COLO829 (cell line): ENCODE results near the gene ZNF514.
"Not testable (repeated sequence)": the region's sequence is repeated elsewhere in the genome, so short reads cannot be mapped to it uniquely, and the experiment has no call there.

ENCODE experiments used
- DNase-seq: peaks from one replicate; pipeline ENCODE4 v3.0.0; 2012; ENCODE audit warnings: low spot score

Gene ZNF514

DNA sequence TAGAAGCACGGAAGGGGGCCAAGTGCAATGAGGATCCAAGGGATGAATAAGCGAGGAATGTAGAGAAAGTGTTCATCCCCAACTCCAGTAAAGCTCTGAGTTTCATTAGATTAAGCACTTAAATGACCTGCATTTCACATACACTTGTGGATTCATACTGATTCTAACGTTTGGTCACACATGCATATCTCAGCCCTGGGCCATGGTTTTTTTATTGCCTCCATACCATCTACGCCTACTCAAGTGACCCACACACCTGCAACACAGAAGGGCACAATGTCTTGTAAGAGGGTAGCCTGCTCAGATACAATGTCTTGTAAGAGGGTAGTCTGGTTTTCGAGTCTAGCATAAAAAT lies 37.5 kb downstream of the ZNF514 start:
- DNase-seq: no peak

GRCh38 chr2:95121407-95122196 lies 38.0 kb downstream of the ZNF514 start, which contains the start of gene MRPS5:
Gene MRPS5, minus strand, starts transcription at chr2:95121808. Its CDS starts 17 bp downstream, at chr2:95121791.
- DNase-seq: peak; percentile 70

DNA sequence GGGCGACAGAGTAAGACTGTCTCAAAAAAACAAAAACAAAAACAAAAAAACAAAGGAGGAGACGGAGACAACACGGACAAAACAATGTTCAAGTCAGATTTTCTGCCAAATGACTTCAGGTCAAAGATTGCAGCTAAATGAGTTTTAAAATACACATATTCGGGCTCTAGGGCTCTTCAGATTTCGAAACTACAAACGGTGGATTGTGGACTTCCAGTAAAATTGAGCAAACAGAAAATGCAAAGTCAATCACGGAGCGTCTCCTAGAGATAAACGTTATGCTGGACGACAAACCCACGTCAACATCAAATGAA lies 38.6 kb downstream of the ZNF514 start:
- no peak for DNase-seq

GRCh38 chr2:95115418-95115817 lies 44.2 kb downstream of the ZNF514 start:
- peak; percentile 68 for DNase-seq

GRCh38 chr2:95113464-95113863 lies 46.2 kb downstream of the ZNF514 start:
- DNase-seq: no peak

GRCh38 chr2:95110395-95110794 lies 49.3 kb downstream of the ZNF514 start:
- no peak for DNase-seq

DNA sequence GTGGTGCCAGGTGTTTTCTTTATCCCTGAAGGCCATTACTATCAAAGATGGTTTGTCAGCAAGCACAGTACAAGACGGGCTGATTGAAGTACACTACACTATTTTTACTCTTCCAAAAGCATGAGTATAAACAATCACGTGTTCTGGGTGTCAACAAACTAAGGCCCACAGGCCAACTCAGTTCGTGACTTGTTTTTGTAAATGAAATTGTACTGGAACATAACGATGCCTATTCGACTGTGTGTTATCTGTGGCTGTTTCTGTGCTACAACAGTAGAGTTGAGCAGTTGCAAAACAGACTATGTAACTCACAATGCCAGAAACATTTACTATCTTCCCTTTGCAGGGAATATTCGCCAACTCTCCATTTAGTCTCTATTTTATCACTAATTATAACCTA lies 50.4 kb downstream of the ZNF514 start:
- no peak for DNase-seq

DNA sequence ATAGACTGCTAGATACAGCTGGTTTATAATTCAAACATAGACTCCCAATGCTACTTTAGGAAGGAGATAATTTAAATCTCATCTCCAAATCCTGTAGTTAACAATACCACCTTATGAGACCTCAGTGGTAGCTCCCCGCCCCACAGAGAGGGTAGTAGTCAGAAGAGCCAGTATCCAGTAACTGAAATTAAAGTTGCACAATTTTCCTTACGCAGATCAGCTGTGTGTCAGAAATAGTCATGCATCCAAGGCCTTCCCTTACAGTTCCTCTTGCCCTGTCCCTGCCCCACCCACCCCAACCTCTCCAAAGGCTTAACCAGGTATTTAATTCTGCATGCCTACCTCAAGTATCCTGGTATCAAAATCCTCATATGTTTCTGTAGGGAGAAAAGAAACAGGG lies 53.6 kb downstream of the ZNF514 start:
- DNase-seq: no peak

GRCh38 chr2:95104606-95105005 lies 55.0 kb downstream of the ZNF514 start:
- no peak for DNase-seq

DNA sequence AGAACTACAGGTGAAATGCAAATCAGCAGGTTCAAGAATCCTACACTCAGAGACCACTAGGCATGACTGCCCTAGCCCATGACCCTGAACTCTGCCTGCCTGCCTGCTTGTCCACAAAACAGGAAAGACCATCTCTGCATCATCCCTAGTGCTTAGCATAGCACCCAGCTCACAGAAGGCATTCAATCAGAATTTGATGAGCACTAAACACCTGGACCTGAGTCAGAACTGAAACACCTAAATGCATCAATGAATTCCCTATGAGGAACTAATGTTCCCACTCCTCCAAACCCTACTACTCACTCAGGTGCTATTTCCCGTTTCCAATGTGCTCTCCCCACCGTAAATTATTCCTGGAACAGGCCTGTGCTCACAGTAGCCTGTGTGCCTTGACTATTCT lies 59.7 kb downstream of the ZNF514 start:
- no peak for DNase-seq

DNA sequence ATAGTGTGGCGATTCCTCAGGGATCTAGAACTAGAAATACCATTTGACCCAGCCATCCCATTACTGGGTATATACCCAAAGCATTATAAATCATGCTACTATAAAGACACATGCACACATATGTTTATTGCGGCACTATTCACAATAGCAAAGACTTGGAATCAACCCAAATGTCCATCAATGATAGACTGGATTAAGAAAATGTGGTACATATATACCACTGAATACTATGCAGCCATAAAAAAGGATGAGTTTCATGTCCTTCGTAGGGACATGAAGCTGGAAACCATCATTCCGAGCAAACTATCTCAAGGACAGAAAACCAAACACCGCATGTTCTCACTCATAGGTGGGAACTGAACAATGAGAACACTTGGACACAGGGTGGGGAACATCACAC lies 61.4 kb downstream of the ZNF514 start:
- not testable (repeated sequence) for DNase-seq
